ENCODE measurements around the gene ANXA11. TPM values are rescaled to one million over a fixed set of nuclear protein-coding genes. Genes with fewer than 3 reads are reported as not detected.

Gene ANXA11
- total RNA-seq, 1 experiment from 2014 or later, result 434 TPM

GRCh38 chr10:80118669-80119068 lies 86.7 kb downstream of the ANXA11 start:
- H2AFZ ChIP-seq (ENCODE audit: low read length), result no peak overlapping the region
- no peak overlapping the region for H3K27ac ChIP-seq (ENCODE audit: low read length)
- H3K9me3 ChIP-seq (ENCODE audit: low read length), result no peaks in the 10 kb centered on the region
- H3K79me2 ChIP-seq (ENCODE audit: low read length), result no peaks in the 10 kb centered on the region
- ChIA-PET CTCF (interaction anchor here (0.6 to 1.1 kb wide), 5 partner anchors 16 to 1929 kb away, joined by 3 to 6 read pairs (median 5); no protein-coding TSS in a partner anchor), POLR2A (ENCODE audit: unreplicated experiment) (interaction anchor here (0.6 kb wide), 1 partner anchor 26 kb away, joined by 3 read pairs; no protein-coding TSS in a partner anchor)
- H3K4me1 ChIP-seq (ENCODE audit: insufficient read depth, low read length), result peaks cover 8% of the 10 kb centered on the region; the same call in 1 of the 2 replicates
- no peak overlapping the region for H3K4me2 ChIP-seq (ENCODE audit: low read length)
- intact Hi-C loops (cut with micrococcal nuclease), result loop anchor here (2.0 kb wide), 1 partner anchor 14 kb away; no protein-coding TSS in a partner anchor
- no peak for DNase-seq
- no TSS peak for BruUV-seq (replicated peaks)
- TF ChIP-seq EZH2 (IDR thresholded peaks at IDR 0.05; ENCODE audit: low read length, unreplicated experiment) (no peak), CTCF (conservative IDR thresholded peaks at IDR 0.05; ENCODE audit: low read depth, low read length) (no peak)
- no peaks in the 10 kb centered on the region for H4K20me1 ChIP-seq (ENCODE audit: low read length)
- no peaks in the 10 kb centered on the region for H3K9me2 ChIP-seq (replicated peaks; ENCODE audit: low read length)
- no peaks in the 10 kb centered on the region for H3K36me3 ChIP-seq (ENCODE audit: low read depth, low read length)
- no peaks in the 10 kb centered on the region for H3K27me3 ChIP-seq (ENCODE audit: low read length)
- no peak for ATAC-seq
- no peaks in the 10 kb centered on the region for H3F3A ChIP-seq (ENCODE audit: low read length, unreplicated experiment)
- H3K4me3 ChIP-seq (ENCODE audit: low read length), result no peak overlapping the region
- H3K9ac ChIP-seq (ENCODE audit: low read length), result no peak overlapping the region

GRCh38 chr10:80110986-80111385 lies 94.4 kb downstream of the ANXA11 start:
- Histone ChIP-seq H3K36me3 (ENCODE audit: low read depth, low read length) (peaks cover 12% of the 10 kb centered on the region; the same call in 1 of the 2 replicates), H3K9me2 (replicated peaks; ENCODE audit: low read length) (no peaks in the 10 kb centered on the region), H3K9me3 (ENCODE audit: low read length) (peaks cover 19% of the 10 kb centered on the region), H3K27ac (ENCODE audit: low read length) (no peak overlapping the region), H3K4me3 (ENCODE audit: low read length) (no peak overlapping the region), H3F3A (ENCODE audit: low read length, unreplicated experiment) (no peaks in the 10 kb centered on the region), H4K20me1 (ENCODE audit: low read length) (no peaks in the 10 kb centered on the region), H2AFZ (ENCODE audit: low read length) (no peak overlapping the region), H3K27me3 (ENCODE audit: low read length) (no peaks in the 10 kb centered on the region), H3K4me2 (ENCODE audit: low read length) (no peak overlapping the region), H3K79me2 (ENCODE audit: low read length) (no peaks in the 10 kb centered on the region), H3K4me1 (ENCODE audit: insufficient read depth, low read length) (no peaks in the 10 kb centered on the region), H3K9ac (ENCODE audit: low read length) (no peak overlapping the region)
- POLR2A ChIA-PET (ENCODE audit: unreplicated experiment), result no interaction called here
- intact Hi-C loops (cut with micrococcal nuclease), result no loop called here
- ATAC-seq (no peak), DNase-seq (no peak)
- no TSS peak for BruUV-seq (replicated peaks)
- CTCF ChIA-PET, result interaction anchor here (0.6 to 0.7 kb wide), 3 partner anchors 19 to 623 kb away, joined by 3 read pairs; no protein-coding TSS in a partner anchor
- TF ChIP-seq CTCF (conservative IDR thresholded peaks at IDR 0.05; ENCODE audit: low read depth, low read length), result no peak
- TF ChIP-seq EZH2 (IDR thresholded peaks at IDR 0.05; ENCODE audit: low read length, unreplicated experiment), result no peak
- TF ChIP-seq EZH2phosphoT487 (IDR thresholded peaks at IDR 0.05; ENCODE audit: borderline replicate concordance, low read length), result no peak

- H3K9ac ChIP-seq (ENCODE audit: low read length), result no peak overlapping the region
- CTCF ChIA-PET, result no interaction called here
Observed at GRCh38 chr10:80108576-80109239, 96.6 kb downstream of the ANXA11 start.

More at GRCh38 chr10:80108576-80109239, 96.6 kb downstream of the ANXA11 start:
- no peaks in the 10 kb centered on the region for H3F3A ChIP-seq (ENCODE audit: low read length, unreplicated experiment)
- no peaks in the 10 kb centered on the region for H3K27me3 ChIP-seq (ENCODE audit: low read length)
- H3K4me3 ChIP-seq (ENCODE audit: low read length), result no peak overlapping the region; the same call in 1 of the 2 replicates
- H3K9me2 ChIP-seq (replicated peaks; ENCODE audit: low read length), result no peaks in the 10 kb centered on the region
- POLR2A ChIA-PET (ENCODE audit: unreplicated experiment), result interaction anchor here (0.5 kb wide), 1 partner anchor 41 kb away, joined by 11 read pairs; no protein-coding TSS in a partner anchor
- no TSS peak for BruUV-seq (replicated peaks)
- H3K9me3 ChIP-seq (ENCODE audit: low read length), result peaks cover 19% of the 10 kb centered on the region
- intact Hi-C loops (cut with micrococcal nuclease), result no loop called here
- H2AFZ ChIP-seq (ENCODE audit: low read length), result no peak overlapping the region
- no peak overlapping the region for H3K27ac ChIP-seq (ENCODE audit: low read length)
- H3K36me3 ChIP-seq (ENCODE audit: low read depth, low read length), result peaks cover 12% of the 10 kb centered on the region; the same call in 1 of the 2 replicates
- TF ChIP-seq EZH2phosphoT487 (IDR thresholded peaks at IDR 0.05; ENCODE audit: borderline replicate concordance, low read length), result no peak
- TF ChIP-seq EZH2 (IDR thresholded peaks at IDR 0.05; ENCODE audit: low read length, unreplicated experiment), result no peak
- no peak for TF ChIP-seq CTCF (conservative IDR thresholded peaks at IDR 0.05; ENCODE audit: low read depth, low read length)
- no peaks in the 10 kb centered on the region for H4K20me1 ChIP-seq (ENCODE audit: low read length)
- peaks cover 13% of the 10 kb centered on the region; the same call in 1 of the 2 replicates for H3K4me1 ChIP-seq (ENCODE audit: insufficient read depth, low read length)
- H3K4me2 ChIP-seq (ENCODE audit: low read length), result no peak overlapping the region
- no peaks in the 10 kb centered on the region for H3K79me2 ChIP-seq (ENCODE audit: low read length)
- DNase-seq, result no peak
- no peak for ATAC-seq

Measured in PC-3 (cell line).